Measurements from ENCODE around the gene ZDHHC7.

Gene ZDHHC7

GRCh38 chr16:84964386-84965128, 46.8 kb downstream of the ZDHHC7 start:
- no peak for DNase-seq (ENCODE audit: low read depth)

- no peak for DNase-seq (ENCODE audit: low read depth)
These were observed 48.3 kb downstream of the ZDHHC7 start for GRCh38 chr16:84963066-84963465.

GRCh38 chr16:84960942-84961341, 50.4 kb downstream of the ZDHHC7 start:
- no peak for DNase-seq (ENCODE audit: low read depth)

- DNase-seq (ENCODE audit: low read depth), result no peak
These were observed 51.4 kb downstream of the ZDHHC7 start for GRCh38 chr16:84959784-84960417.

- DNase-seq (ENCODE audit: low read depth), result no peak
These were observed 52.2 kb downstream of the ZDHHC7 start for GRCh38 chr16:84959045-84959576.

GRCh38 chr16:84957792-84958191, 53.5 kb downstream of the ZDHHC7 start:
- DNase-seq (ENCODE audit: low read depth), result no peak

- DNase-seq (ENCODE audit: low read depth), result no peak
These were observed 54.1 kb downstream of the ZDHHC7 start for GRCh38 chr16:84957192-84957591.

GRCh38 chr16:84955427-84955826, 55.9 kb downstream of the ZDHHC7 start:
- DNase-seq (ENCODE audit: low read depth), result no peak

GRCh38 chr16:84953190-84953746, 58.1 kb downstream of the ZDHHC7 start:
- no peak for DNase-seq (ENCODE audit: low read depth)

GRCh38 chr16:84952335-84953189, 58.8 kb downstream of the ZDHHC7 start:
- peak; percentile 67 for DNase-seq (ENCODE audit: low read depth)

GRCh38 chr16:84950906-84951305, 60.4 kb downstream of the ZDHHC7 start:
- no peak for DNase-seq (ENCODE audit: low read depth)

GRCh38 chr16:84949772-84950436, 61.4 kb downstream of the ZDHHC7 start:
- no peak for DNase-seq (ENCODE audit: low read depth)

- no peak for DNase-seq (ENCODE audit: low read depth)
These were observed 62.3 kb downstream of the ZDHHC7 start for GRCh38 chr16:84948851-84949610.

- no peak for DNase-seq (ENCODE audit: low read depth)
These were observed 63.1 kb downstream of the ZDHHC7 start for GRCh38 chr16:84947996-84948850.

- no peak for DNase-seq (ENCODE audit: low read depth)
These were observed 64.3 kb downstream of the ZDHHC7 start for GRCh38 chr16:84947022-84947421.

- no peak for DNase-seq (ENCODE audit: low read depth)
These were observed 67.7 kb downstream of the ZDHHC7 start for GRCh38 chr16:84943620-84944019.

GRCh38 chr16:84942786-84943185, 68.5 kb downstream of the ZDHHC7 start:
- DNase-seq (ENCODE audit: low read depth), result no peak

- DNase-seq (ENCODE audit: low read depth), result peak; percentile 67
These were observed 69.4 kb downstream of the ZDHHC7 start for GRCh38 chr16:84941921-84942320.

- peak; percentile 62 for DNase-seq (ENCODE audit: low read depth)
These were observed 70.4 kb downstream of the ZDHHC7 start for GRCh38 chr16:84940670-84941551.
